SK-N-MC (cell line): ENCODE data around the gene SLC17A4.

Experiments
- EZH2 ChIP-seq: fragments of 200-600 bp; sonication (generic); IDR thresholded peaks from one replicate; pipeline ENCODE4 v1.6.1; 2017; ENCODE audit warnings: antibody characterized with exemption
- POLR2AphosphoS5 ChIP-seq: IDR thresholded peaks from 2 replicates; pipeline ENCODE4 v1.6.1; 2012; ENCODE audit warnings: mild to moderate bottlenecking, low read depth, low read length, borderline replicate concordance

GRCh38 chr6:25709761-25710160 is 44.8 kb upstream of the SLC17A4 start:
- TF ChIP-seq EZH2 (no peak), POLR2AphosphoS5 (no peak)
